SK-N-MC (cell line): ENCODE measurements around the gene HBZ.
"Not testable (repeated sequence)": the region's sequence is repeated elsewhere in the genome, so short reads cannot be mapped to it uniquely, and the experiment has no call there.

Experiments
- EZH2 ChIP-seq: fragments of 200-600 bp; sonication (generic); IDR thresholded peaks from one replicate; pipeline ENCODE4 v1.6.1; 2017; ENCODE audit warnings: antibody characterized with exemption
- FOXP2 ChIP-seq: optimal IDR thresholded peaks from 2 replicates; pipeline ENCODE3; 2011; ENCODE audit warnings: mild to moderate bottlenecking, moderate library complexity; ENCODE audit not compliant: insufficient read depth; ENCODE audit errors: extremely low read length, control extremely low read depth
- POLR2AphosphoS5 ChIP-seq: IDR thresholded peaks from 2 replicates; pipeline ENCODE4 v1.6.1; 2012; ENCODE audit warnings: mild to moderate bottlenecking, low read depth, low read length, borderline replicate concordance

DNA sequence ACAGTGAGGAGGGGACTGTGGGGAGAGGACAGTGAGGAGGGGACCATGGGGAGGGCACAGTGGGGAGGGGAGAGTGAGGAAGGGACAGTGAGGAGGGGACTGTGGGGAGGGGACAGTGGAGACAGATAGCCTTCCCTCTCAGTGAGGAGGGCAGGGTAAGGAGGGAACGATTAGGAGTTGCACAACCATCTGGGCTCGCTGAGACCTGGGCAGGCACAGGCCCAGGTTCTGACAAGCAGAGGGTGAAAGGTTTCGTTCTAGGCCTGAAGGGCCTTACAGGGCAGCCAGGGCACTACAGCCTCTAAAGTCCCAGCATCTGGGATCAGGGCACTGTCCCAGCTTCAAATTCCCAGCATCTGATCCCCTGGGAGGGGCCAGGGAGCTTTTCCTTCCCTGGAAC lies 11.3 kb downstream of the HBZ start:
- TF ChIP-seq EZH2, POLR2AphosphoS5, FOXP2: not testable (repeated sequence)
